GM12874 (cell line): ENCODE data around the gene COPS4.

Experiments
- TF ChIP-seq, protein P1 (sequence below): IDR thresholded peaks from 2 replicates; pipeline ENCODE4 v1.5.1; 2011; ENCODE audit warnings: low read depth, mild to moderate bottlenecking, control low read depth, low read length, moderate library complexity; ENCODE audit not compliant: insufficient read depth

Gene COPS4

GRCh38 chr4:83071116-83071515 lies 36.1 kb downstream of the COPS4 start:
- TF ChIP-seq, protein P1, sequence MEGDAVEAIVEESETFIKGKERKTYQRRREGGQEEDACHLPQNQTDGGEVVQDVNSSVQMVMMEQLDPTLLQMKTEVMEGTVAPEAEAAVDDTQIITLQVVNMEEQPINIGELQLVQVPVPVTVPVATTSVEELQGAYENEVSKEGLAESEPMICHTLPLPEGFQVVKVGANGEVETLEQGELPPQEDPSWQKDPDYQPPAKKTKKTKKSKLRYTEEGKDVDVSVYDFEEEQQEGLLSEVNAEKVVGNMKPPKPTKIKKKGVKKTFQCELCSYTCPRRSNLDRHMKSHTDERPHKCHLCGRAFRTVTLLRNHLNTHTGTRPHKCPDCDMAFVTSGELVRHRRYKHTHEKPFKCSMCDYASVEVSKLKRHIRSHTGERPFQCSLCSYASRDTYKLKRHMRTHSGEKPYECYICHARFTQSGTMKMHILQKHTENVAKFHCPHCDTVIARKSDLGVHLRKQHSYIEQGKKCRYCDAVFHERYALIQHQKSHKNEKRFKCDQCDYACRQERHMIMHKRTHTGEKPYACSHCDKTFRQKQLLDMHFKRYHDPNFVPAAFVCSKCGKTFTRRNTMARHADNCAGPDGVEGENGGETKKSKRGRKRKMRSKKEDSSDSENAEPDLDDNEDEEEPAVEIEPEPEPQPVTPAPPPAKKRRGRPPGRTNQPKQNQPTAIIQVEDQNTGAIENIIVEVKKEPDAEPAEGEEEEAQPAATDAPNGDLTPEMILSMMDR = no peak

DNA sequence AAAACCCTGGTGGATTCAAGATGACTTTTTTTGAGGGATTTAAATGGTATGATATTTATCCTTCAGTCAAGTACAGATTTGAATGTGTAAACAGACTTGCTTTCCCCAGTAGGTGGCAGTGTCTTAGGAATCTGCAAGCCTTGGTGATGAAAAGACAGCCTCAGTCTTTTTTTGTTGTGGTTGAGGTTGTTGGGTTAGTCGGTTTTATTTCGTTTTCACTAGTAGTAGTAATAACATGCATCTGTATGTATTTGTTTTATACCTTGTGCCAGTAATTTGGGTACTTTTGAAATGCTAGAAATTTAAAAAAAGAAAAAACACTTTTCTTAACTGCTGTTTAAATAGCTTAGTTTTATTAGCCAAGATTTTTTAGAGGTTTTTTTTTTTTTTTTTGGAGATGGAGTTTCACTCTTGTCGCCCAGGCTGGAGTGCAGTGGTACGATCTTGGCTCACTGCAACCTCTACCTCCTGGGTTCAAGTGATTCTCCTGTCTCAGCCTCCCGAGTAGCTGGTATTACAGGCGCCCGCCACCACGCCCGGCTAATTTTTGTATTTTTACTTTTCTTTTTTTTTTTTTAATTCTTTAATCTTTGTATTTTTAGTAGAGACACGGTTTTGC lies 39.2 kb downstream of the COPS4 start:
- TF ChIP-seq, protein P1 = peak; percentile 61

DNA sequence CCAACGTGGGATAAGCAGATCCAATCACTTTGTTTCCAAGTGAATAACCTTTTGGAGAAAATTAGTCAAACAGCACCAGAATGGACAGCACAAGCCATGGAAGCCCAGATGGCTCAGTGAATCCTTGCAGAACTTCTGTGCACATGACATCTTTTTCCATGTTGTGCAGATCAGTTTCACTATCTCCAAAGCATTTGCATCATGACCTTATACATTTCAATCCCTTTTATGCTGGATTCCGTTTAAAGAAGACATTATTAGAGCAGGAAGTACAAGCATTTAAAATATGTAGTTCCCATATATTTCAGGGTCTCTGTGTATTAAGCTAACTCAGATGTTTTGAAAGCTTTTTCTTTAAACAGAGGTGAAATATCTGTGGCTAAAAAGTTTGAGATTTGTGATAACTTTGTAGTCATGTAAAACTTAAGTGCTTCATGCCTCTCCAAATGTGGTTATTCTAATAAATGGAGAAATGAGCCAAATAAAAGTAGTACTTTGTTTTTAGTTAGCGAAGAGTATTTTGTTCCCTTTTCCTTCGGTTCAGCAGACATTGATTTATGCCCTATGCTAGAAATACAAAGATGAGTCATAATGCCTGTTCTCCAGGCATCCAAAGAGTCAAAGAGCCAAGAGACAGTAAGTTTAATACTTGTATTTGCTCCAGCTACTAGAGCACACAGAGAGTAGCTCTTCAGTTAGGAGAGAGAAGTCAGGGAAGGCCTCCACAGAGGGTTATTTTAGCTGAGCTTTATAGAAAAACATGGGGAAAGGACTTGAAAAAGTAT lies 40.5 kb downstream of the COPS4 start:
- TF ChIP-seq, protein P1 = no peak

DNA sequence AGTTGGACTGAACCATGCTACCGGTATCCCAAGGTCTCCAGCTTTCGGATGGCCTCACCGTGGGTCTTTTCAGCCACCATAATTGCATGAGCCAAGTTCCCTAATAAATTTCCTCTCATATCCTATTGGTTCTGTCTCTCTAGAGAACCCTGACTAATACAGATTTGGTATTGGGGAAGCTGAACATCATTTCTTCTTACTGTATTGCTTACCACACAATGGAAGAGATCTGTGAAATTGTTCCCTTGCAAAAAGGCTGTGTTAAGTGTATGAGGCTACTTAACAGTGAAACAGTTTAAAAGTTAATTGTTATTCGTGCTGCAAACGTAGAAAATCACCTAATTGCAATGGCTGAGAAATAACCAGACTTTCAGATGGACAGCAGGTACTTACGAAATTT lies 45.6 kb downstream of the COPS4 start:
- TF ChIP-seq, protein P1 = no peak

- TF ChIP-seq, protein P1 = no peak
These were observed 47.8 kb downstream of the COPS4 start for GRCh38 chr4:83082777-83083176.

GRCh38 chr4:83083925-83084475 lies 49.0 kb downstream of the COPS4 start:
- TF ChIP-seq, protein P1 = no peak

DNA sequence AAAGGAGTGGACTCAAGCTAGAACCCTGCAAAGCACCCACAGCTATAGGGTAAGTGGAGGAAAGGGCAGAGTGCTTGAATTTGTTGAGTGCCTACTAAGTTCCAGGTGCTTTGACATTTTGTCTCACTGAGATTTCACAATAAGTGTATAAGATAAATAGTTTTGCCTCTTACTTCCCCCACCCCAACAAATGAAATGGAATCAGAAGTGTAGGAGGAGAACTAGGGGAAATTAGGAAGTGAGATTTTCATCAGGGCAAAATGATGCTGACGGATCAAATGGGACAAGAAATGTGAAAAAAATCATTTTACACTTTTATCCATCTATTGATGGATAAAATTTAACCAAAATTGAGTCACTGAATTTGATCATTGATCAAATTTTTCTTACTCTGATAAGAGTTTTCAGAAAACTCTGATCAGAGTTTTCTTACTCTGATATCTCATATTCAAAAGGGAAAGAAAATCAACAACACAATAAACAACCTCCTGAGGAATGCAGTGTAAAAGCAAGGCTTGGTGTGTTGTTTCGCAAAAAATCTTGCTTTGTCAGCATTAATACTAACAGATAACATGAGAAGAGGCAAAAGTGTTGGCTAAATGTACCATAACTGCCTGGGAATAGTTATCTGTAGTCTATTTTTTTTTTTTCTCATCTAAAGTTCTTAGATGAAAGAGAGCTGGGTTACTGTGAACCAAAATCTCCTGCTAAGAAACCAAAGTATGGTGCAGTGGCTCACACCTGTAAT lies 54.6 kb downstream of the COPS4 start:
- TF ChIP-seq, protein P1 = no peak
